ENCODE results near the gene NUMB. TPM values are rescaled to one million over a fixed set of nuclear protein-coding genes. Genes with fewer than 3 reads are reported as not detected.

The NUMB gene
- polyA plus RNA-seq, 1 donor from 2014 or later: 11.5 TPM

- no peaks in the 10 kb centered on the region for H4K20me1 ChIP-seq (ENCODE audit: insufficient read depth)
These were observed 133.3 kb downstream of the NUMB start for GRCh38 chr14:73325063-73325462.

GRCh38 chr14:73324533-73324932, 133.8 kb downstream of the NUMB start:
- Histone ChIP-seq H2AFZ (ENCODE audit: low read depth, low read length) (no peak overlapping the region), H3K9me3 (ENCODE audit: low read length) (no peaks in the 10 kb centered on the region), H3K27me3 (ENCODE audit: insufficient read depth, low read depth, low read length) (no peaks in the 10 kb centered on the region), H3K36me3 (ENCODE audit: insufficient read depth, low read length) (no peaks in the 10 kb centered on the region), H3K27ac (ENCODE audit: low read length) (no peak overlapping the region), H4K20me1 (ENCODE audit: insufficient read depth) (no peaks in the 10 kb centered on the region), H3K79me2 (replicated peaks; ENCODE audit: insufficient read depth, low read length) (no peaks in the 10 kb centered on the region), H3K4me3 (ENCODE audit: low read length) (no peak overlapping the region), H3K9me2 (ENCODE audit: insufficient read depth, low read length) (no peaks in the 10 kb centered on the region), H3K9ac (ENCODE audit: low read length) (no peak overlapping the region), H3F3A (ENCODE audit: insufficient read depth, low read length, poor library complexity, severe bottlenecking) (no peaks in the 10 kb centered on the region), H3K4me2 (ENCODE audit: low read length) (no peak overlapping the region)
- TF ChIP-seq RAD21 (conservative IDR thresholded peaks at IDR 0.05): no peak
- no peak for TF ChIP-seq MXI1 (conservative IDR thresholded peaks at IDR 0.05; ENCODE audit: poor library complexity, severe bottlenecking)
- no peak for TF ChIP-seq EP300 (conservative IDR thresholded peaks at IDR 0.05; ENCODE audit: poor library complexity, severe bottlenecking)
- TF ChIP-seq SMC3 (conservative IDR thresholded peaks at IDR 0.05; ENCODE audit: poor library complexity): no peak
- TF ChIP-seq POLR2AphosphoS5 (IDR thresholded peaks at IDR 0.05): no peak
- TF ChIP-seq TAF1 (IDR thresholded peaks at IDR 0.05; ENCODE audit: low read depth): no peak
- no peak for TF ChIP-seq REST (IDR thresholded peaks at IDR 0.05; ENCODE audit: borderline replicate concordance)

More at GRCh38 chr14:73325063-73325462, 133.3 kb downstream of the NUMB start:
- no peak overlapping the region for H3K27ac ChIP-seq (ENCODE audit: low read length)
- no peaks in the 10 kb centered on the region for H3K36me3 ChIP-seq (ENCODE audit: insufficient read depth, low read length)
- H3K4me3 ChIP-seq (ENCODE audit: low read length): no peak overlapping the region
- no peak overlapping the region for H2AFZ ChIP-seq (ENCODE audit: low read depth, low read length)
- H3K9me2 ChIP-seq (ENCODE audit: insufficient read depth, low read length): no peaks in the 10 kb centered on the region
- no peaks in the 10 kb centered on the region for H3K27me3 ChIP-seq (ENCODE audit: insufficient read depth, low read depth, low read length)
- no peak overlapping the region for H3K4me2 ChIP-seq (ENCODE audit: low read length)
- H3K9ac ChIP-seq (ENCODE audit: low read length): no peak overlapping the region
- H3K9me3 ChIP-seq (ENCODE audit: low read length): no peaks in the 10 kb centered on the region
- no peaks in the 10 kb centered on the region for H3K79me2 ChIP-seq (replicated peaks; ENCODE audit: insufficient read depth, low read length)
- TF ChIP-seq POLR2AphosphoS5 (IDR thresholded peaks at IDR 0.05): no peak
- TF ChIP-seq TAF1 (IDR thresholded peaks at IDR 0.05; ENCODE audit: low read depth): no peak
- no peak for TF ChIP-seq MXI1 (conservative IDR thresholded peaks at IDR 0.05; ENCODE audit: poor library complexity, severe bottlenecking)
- no peak for TF ChIP-seq REST (IDR thresholded peaks at IDR 0.05; ENCODE audit: borderline replicate concordance)
- no peak for TF ChIP-seq SMC3 (conservative IDR thresholded peaks at IDR 0.05; ENCODE audit: poor library complexity)
- no peak for TF ChIP-seq EZH2 (IDR thresholded peaks at IDR 0.05; ENCODE audit: borderline replicate concordance, insufficient read depth, low read length, poor library complexity, severe bottlenecking)
- TF ChIP-seq EP300 (conservative IDR thresholded peaks at IDR 0.05; ENCODE audit: poor library complexity, severe bottlenecking): no peak
- TF ChIP-seq RAD21 (conservative IDR thresholded peaks at IDR 0.05): no peak
- TF ChIP-seq CTCF (IDR thresholded peaks at IDR 0.05; ENCODE audit: poor library complexity, severe bottlenecking): no peak
- H3F3A ChIP-seq (ENCODE audit: insufficient read depth, low read length, poor library complexity, severe bottlenecking): no peaks in the 10 kb centered on the region
